ENCODE measurements around the gene CDC6.

- no peak for TF ChIP-seq JUN (IDR thresholded peaks at IDR 0.05; ENCODE audit: borderline replicate concordance, insufficient read depth, insufficient read length, low read depth)
- TF ChIP-seq CTCF (IDR thresholded peaks at IDR 0.05; ENCODE audit: extremely low read depth in 1 of 2, insufficient read depth in 1 of 2, low read depth in 1 of 2, low read length in 2 of 2) = no peak
- no peak for TF ChIP-seq EZH2 (IDR thresholded peaks at IDR 0.05; ENCODE audit: borderline replicate concordance, low read depth, low read length, severe bottlenecking)
- TF ChIP-seq MAX (IDR thresholded peaks at IDR 0.05; ENCODE audit: insufficient read depth, insufficient read length) = no peak
- no peak for TF ChIP-seq POLR2A (IDR thresholded peaks at IDR 0.05; ENCODE audit: low read depth, low read length)
- TF ChIP-seq POLR2AphosphoS5 (IDR thresholded peaks at IDR 0.05; ENCODE audit: insufficient read depth, low read depth, low read length) = no peak
- TF ChIP-seq GATA2 (IDR thresholded peaks at IDR 0.05; ENCODE audit: insufficient read depth, insufficient read length, low read depth, low read length) = no peak
- no peak for TF ChIP-seq MYC (IDR thresholded peaks at IDR 0.05; ENCODE audit: low read depth, low read length)
- no peak for TF ChIP-seq FOS (IDR thresholded peaks at IDR 0.05; ENCODE audit: borderline replicate concordance, insufficient read depth, low read length)
Observed at GRCh38 chr17:40349895-40350688, 62.4 kb downstream of the CDC6 start.

Data from endothelial cell of umbilical vein (primary cell).